GM18907 (cell line): ENCODE data around the gene NTN5.
A peak's percentile ranks its signal among the peaks of the same experiment; 100 is the strongest.
"Not testable (repeated sequence)": the region's sequence is repeated elsewhere in the genome, so short reads cannot be mapped to it uniquely, and the experiment has no call there.

Source experiments
- ATAC-seq: cut with Tn5 transposase; IDR thresholded peaks from one replicate; pipeline ENCODE4 v1.9.1; 2021; ENCODE audit warnings: mild to moderate bottlenecking, moderate library complexity; ENCODE audit not compliant: unreplicated experiment

The NTN5 gene

DNA sequence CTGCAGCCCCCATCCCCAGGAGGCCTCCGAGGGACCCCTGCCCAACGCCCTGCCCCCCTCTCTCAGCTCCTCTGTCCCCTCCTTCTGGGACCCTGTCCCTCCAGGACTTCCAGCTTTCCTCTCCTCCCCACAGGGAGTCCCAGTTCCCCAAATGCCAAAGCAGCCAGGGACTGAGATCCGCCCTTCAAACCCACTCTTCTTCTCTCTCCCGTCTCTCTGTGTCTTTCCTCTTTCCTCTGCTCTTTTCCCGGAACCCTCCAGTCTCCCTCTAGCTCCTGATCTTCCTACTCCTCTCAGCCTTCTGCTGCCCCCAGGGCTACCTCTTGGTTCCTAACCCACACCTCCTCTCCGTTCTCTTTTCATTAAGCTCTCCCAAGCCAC, 27.2 kb downstream of the NTN5 start:
- ATAC-seq: no peak

DNA sequence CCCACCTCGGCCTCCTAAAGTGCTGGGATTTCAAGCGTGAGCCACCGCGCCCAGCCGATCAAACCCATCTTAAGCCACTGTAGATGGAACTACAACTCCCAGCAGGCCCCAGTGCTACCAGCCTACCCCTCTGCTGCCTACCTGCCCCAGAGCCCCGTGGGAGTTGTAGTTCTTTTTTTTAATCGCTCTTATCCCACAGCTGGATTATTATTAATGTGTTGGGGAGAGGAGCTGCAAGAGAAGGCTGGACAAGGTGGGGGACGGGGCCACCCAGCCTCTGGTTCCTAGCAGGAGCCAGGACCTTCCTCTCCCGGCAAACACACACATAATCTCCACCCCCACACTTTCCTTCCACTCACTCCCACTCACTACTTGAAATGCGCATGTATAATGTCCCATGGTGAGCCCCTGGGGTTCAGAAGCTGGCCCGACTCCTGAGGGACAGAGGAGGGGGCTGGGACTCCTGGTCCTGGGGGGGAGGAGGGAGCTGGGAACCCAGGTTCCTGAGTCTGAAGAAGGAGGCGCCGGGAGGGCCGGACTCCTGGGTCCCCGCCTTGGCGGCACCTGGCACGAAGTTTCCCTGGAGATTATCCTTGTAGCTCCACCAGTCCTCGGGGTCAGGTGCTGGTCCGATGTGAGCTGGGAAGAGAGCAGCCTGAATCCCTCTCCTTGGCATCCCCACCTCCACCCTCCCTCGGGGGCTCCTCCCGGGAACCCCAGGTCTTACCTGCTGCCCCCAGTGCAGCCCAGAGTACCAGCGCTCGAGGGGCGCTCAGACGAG, 27.8 kb downstream of the NTN5 start:
- ATAC-seq: peak; percentile 51

DNA sequence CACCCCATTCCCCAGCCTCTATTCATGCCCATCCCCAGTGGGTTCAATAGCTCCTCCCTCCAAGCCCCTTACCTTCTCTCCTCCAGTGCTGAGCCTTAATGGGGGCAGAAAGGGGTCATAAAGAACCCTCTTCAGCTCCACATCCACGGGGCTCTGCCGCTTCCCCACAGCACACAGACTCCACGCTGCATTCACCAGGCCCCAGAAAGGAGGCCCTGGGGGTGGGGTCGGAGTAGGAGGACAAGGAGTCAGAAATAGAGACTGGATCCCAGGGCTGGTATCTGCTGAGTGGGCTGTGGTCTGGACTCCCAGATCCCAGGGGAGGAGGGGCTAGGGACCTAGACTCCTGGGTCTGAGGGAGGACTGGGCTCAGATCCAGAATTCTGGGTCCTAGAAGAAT, 28.5 kb downstream of the NTN5 start:
- ATAC-seq: no peak

DNA sequence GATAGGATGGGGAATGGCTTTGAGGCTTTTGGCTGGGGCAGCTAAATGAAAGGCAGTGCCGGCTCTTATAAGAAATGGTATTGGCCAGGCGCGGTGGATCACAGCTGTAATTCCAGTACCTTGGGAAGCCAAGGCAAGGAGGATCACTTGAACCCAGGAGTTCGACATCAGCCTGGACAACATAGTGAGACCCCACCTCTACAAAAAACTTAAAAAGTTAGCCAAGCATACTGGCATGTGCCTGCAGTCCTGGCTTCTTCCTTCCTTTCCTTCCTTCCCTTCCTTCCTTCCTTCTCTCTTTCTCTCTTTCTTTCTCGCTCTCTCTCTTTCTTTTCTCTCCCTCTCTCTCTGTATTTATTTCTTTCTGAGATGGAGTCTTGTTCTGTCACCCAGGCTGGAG, 30.0 kb downstream of the NTN5 start:
- ATAC-seq: no peak

DNA sequence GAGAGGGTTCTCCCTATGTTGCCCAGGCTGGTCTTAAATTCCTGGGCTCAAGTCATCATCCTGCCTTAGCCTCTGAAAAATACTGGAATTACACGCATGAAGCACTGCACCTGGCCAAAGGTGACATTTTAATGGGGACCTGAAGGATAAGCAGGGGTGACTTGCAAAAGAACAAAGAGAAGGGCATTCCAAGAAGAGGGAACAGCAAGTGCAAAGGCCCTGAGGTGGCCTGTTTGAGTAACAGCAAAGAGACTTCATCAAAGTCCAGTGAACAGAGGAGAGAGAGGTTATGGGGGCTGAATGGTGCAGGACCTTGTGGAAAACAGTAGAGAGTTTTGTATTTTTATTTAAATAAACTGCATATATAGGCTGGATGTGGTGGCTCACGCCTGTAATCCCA, 31.0 kb downstream of the NTN5 start:
- ATAC-seq: no peak

DNA sequence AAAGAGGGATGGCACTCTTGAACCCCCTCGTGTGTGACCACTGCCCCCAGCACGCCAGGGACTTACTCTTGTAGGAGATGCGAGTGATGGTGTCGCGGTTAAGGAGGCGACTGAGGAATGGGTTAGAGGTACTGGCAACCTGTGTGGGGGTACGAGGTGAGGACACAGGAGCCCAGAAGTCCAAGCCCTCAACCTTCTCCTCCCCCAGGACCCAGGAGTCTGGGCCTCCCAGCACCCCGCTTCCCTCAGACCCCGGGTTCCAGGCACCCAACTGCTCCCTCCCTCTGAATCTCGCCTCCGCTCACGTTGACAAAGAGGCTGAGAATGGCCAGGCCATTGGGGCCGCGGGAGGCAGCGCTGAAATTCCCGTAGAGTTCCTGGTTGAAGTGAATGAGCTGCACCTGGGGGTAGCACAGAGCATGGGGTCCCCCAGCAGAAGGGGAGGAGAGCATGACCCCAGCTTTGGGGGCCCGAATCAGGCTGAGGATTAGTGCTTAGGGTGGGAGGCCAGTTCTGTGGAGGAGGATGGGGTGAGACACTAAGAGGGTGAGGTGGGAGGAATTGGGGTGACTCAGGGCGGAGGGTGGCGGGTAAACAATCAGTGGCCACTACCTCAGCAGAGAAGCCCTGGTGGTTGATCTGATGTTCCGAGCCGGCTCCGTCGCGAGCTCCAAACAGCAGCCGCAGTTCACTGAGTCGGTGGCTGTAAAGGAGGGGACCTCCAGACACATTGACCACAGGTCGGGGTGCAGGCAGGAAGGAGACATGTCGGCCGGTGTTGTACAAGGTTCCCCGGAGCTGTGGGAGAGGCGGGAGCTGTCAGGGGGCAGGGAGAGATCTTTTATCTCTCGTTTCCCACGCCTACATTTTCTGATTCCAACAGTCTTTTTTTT, 33.1 kb downstream of the NTN5 start:
- ATAC-seq: no peak

DNA sequence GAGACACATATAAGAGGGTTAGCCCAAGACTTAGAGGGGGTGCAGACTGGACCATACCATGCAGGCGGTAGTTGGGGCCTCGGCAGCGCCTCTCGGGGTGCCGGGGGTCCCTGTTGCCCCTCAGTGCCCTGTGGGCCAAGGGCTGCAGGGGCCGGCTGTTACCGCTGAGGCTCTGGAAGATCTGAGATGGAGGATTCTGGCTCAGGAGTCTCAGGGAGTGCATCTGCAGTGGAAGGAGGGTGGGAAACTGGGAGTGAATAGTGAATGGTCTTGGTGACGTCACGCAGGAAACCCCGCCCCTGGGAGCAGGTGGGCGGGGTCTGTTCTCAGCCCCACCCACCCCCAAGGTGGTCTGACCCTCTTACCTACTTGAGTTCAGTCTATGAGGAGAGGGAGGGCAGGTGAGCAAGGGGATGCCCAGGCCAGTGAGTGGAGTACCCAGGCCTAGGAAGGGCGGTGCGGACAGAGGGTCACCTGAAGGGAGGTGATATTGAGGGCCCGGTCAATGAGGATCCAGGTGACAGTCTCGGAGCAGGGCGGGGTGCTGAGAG, 33.9 kb downstream of the NTN5 start:
- no peak for ATAC-seq

DNA sequence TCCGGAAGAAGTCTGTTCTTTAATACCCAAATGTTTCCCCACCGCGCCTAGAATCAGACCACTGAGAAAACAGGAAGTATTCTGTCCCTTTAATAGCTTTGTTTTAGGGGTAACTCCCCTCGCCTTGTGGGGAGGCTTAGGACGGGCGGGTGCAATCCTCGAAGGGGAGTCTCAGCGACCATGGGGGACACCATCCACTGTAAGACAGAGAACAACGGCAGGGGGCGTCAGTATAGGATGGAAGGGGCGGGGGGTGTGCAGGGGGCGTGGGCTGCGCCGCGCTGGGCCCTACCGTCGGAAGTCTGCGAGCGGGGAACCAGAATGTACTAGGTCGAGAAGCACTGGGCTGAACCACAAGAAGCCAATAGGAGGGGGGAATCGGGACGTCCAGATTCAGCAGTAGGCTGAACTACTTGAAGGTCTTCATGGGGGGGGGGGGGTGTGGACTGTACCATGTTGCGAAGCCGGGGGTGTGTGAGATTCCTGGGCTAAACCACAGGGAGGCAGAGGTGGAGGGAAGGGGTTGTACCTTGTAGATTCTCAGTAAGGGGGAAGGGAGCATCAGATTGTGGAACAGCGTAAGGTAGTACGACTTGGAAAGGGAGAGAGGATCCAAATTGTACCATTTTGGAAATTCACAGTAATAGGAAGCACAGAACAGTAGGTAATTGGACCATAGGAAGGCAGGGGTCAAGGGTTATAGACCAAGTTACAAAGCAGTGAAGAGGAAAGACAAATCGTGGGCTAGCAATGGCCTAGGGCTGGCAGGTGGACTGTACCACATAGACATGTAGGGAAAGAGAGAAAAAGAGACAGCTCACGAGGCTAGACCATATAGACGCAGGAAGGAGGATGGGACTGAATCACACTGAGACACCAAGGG, 34.6 kb downstream of the NTN5 start:
- peak; percentile 23 for ATAC-seq

DNA sequence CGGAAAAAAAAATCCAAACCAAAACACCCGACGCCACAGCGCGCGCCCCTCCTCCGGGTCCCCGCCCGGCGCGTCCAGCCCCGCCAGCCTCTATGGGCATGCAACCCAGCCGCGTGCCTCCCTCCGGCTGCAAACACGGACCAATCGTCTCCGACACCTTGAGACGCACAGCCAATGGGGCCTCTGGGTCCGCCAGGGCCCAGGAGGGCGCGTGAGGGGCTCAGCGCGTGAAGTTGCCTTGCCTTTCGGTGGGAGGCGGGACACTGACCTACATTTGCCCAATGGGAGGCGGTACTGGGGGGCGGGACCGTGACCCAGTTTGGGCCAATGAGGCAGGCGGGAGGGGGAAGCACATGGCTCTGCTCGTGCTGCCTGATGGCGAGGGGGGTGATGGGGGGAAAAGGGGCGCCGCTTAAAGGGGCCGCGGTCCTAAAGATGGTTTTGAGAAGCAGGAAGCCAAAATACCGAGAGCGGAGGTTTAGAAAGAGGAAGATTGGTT, 35.3 kb downstream of the NTN5 start:
- peak; percentile 61 for ATAC-seq

DNA sequence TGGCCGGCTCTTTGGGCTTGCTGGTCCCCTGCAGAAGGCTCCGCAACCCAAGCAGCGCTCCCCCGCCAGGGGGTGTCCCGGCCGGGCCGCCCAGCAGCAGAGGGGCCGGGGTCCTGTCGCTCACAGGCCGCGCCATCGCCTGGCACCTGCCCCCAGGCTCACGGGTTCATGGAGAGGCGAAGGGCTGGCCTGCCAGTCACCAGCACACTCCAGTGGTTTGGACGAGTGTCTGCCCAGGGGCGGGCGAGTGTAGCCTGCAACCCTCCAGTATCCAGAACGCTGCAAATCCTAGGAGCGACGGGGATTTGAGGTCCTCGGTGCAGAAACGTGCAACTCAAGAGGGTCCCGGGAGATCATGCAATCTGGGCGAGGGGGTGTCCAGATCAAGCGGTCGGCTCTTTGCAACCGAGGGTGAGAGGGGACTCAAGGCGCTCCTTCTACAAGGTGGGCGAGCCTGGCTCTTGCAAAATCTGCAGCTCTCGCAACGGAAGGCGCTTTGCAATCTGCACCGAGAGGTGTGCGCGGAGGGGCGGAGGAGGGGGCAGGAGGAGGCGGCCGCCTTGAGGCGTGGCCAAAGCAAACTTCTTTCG, 35.9 kb downstream of the NTN5 start, which contains the start of gene DBP:
Gene DBP (minus strand): TSS at position 521 of the 590 bp plus-strand sequence. CDS start 385 bp downstream, at position 136.
- no peak for ATAC-seq

DNA sequence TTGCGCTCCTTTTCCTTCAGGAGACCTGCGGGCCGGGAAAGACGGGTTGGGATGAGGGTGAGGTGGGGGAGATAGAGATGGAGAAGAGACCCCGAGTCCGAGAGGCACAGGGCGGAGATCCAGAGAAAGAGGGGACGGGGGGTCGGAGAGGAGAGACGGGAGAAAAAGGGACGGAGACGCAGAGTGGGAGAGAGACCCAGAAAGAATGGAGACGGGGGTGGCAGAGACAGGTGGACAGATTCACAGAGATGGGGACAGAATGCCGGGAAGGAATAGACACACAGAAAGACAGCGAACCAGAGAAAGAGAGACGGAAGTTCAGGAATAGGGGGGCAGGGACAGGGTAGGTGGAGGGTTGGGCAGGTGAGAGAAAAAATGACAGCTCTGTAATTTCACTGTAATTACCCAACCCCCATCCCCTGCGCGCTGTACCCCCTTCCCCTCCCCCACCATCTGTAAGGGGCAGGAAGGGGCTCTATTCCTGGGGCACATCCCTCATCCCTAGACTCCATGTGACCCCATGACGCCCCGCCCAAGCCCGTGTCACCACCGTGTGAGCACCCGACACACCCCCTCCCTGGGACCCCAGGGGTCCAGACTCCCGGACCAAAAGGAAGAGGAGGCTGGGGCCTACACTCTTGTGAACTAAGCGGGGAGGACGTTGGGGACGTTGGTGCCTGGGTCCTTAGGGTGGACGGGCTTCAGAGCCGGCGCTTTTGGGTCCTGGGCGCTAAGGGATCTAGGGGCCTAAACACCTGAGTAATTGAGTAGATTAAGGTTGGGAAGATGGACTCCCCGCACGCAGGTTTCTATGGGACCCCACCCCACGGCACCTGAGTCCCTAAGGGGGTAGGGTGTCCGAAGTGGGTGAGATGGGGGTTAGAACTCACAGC, 36.6 kb downstream of the NTN5 start:
- no peak for ATAC-seq

DNA sequence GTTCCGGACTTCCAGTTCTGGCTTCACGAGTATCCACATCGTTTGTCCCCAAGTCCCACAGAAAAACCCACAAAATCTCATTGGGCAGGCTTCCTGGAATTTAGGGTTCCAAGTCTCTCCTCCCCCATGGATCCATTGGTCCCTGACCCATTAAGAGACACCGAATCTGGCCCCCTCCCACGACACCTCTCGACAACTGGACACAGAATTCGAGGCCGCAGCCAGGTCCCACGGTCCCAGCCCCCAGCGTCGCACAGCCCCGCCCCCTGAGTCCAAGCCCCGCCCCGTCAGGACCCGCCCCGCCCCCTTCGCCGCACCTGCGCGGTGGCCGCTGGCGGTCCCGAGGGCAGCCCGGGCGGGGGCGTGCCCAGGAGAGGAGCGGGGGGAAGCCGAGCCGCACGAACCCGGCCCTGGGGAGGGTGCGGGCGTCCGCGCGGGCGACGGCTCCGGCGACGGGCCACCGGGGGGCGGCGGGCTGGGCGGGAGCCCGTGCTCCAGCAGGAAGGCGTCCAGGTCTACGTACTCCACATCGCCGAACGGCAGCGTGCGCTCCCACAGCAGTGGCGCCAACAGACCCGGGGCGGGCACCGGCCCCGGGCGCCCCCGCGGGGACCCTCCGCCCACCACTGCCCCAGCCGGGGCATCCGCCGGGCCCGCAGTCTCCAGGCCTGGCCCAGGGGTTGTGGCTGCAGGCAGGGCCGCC, 37.4 kb downstream of the NTN5 start:
- peak; percentile 19 for ATAC-seq

DNA sequence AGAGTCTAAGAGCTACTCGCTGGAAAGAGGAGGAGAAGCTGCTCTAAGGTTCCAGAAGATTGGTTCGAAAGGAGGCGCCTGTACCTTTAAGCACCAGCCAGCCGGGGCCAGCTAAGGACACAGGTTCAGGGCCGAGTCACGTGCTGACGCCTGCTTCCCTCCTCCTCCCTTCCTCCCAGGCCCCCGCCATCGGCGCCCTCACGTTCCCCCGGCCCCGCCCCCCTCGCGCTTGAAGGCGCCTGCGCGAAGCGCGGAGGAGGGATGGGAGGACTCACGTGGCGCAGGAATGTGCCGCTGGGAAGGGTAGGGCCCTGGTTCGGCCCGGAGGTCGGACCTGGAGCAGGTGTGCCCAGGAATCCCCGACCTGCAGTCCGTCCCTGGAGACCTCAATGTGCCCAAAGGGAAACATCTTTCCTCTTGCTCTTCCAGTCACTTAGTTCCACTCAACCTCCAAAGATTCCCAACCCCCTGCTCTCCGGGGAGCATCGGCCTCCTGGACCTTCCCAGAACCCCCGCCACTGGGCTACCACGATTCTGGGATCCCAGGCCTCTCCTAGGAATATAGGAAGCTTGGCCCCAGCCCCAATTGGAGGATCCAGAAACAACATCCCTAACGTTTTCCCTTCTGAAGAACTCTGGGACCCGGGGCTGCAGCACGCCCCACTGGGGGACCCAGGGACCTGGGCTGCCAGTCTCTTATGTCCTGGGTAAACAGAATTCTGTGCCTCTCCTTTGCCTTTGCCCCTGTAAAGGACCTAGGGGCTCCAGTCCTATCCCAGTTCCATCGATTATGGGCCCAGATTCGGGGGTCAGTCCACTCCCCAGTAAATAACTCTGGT, 38.2 kb downstream of the NTN5 start:
- ATAC-seq: peak; percentile 32

DNA sequence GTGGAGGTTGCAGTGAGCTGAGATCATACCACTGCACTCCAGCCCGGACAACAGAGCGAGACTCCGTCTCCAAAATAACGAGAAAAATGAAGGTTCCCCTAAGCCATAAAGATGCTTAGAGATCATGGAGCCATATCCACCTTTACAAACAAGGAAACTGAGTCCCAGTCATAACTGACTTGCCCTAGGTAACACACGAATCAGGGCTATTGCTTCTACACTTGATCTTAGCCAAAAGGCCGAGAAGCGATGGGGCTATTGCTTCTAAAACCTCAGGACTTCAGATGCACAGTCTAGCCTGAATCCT, 38.8 kb downstream of the NTN5 start:
- ATAC-seq: no peak

DNA sequence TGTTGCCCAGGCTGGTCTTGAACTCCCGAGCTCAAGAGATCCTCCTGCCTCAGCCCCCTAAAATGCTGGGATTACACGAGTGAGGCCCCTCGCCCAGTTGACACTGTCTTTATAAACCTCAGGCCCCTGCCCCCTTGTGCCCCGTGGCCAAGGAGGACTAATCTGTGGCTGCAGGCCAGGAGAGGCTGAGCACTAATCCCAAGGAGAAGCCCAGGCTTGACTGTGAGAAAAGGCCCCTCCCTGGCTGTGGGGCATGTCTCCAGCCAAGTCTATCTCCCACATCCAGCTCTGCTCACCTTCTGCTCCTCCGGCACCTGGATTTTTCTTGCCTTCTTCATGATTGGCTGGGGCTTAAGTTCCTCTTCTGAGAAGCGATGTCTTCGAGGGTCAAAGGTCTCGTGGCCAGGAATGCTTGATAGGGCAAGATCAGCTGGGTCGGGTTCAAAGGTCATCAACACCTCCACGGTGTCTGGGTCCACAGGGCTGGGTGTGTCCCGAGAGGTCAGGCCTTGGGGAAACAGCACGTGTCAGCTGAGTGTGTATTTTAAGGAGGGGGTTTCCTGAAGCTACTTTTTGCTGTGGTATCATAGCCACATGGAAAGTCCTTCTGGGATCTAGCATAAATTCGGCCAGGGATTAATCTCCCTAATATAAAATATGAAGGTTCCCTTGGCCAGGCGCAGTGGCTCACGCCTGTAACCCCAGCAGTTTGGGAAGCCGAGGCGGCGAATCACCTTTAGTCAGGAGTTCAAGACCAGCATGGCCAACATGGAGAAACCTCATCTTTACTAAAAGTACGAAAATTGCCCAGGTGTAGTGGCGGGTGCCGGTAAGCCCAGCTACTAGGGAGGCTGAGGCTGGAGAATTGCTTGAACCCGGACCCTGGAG, 39.4 kb downstream of the NTN5 start:
- no peak for ATAC-seq

DNA sequence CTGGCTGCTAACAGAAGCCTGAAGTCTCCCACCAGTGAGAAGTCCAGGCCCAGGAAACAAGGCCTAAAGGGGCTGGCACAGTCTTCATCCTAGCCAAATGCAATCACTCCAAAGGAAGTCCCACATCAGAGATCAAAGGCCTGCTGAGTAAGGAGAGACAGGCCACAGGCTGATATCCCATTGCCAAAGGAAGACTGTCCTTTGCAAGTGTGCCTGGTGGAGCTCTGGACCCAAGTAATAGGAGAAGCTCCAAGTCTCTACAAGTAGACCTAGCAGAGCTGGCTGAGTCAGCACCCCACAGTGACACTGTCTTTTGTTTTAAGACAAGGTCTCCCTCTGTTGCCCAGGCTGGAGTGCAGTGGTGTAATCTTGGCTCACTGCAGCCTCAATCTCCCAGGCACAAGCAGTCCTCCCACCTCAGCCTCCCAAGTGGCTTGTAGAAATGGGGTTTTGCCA, 40.1 kb downstream of the NTN5 start:
- no peak for ATAC-seq

DNA sequence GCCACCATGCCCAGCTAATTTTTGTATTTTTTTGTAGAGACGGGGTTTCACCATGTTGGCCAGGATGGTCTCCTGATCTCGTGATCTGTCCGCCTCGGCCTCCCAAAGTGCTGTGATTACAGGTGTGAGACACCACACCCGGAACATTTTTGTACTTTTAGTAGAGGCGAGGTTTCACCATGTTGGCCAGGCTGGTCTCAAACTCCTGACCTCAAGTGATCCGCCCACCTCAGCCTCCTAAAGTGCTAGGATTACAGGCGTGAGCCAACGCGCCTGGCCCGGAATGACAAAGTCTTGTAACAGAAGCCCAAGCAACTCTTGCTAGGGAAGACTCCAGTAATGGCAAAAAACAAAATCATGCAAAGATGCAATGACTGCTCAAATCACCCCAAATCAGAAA, 40.5 kb downstream of the NTN5 start:
- not testable (repeated sequence) for ATAC-seq
